Activated gamma-delta T cell treated with anti-CD3 and anti-CD28 coated beads, Interleukin-2, amount 50 U/mL, for 16 hours (primary cell): Measurements from ENCODE around the gene FAM184B.
"Not testable (repeated sequence)": the region's sequence is repeated elsewhere in the genome, so short reads cannot be mapped to it uniquely, and the experiment has no call there.

Experiments used
- DNase-seq: peaks from one replicate; pipeline ENCODE4 v3.0.0-alpha.2; 2020; ENCODE audit warnings: low read depth

Gene FAM184B

GRCh38 chr4:17717301-17717700, 64.1 kb downstream of the FAM184B start:
- DNase-seq = no peak

DNA sequence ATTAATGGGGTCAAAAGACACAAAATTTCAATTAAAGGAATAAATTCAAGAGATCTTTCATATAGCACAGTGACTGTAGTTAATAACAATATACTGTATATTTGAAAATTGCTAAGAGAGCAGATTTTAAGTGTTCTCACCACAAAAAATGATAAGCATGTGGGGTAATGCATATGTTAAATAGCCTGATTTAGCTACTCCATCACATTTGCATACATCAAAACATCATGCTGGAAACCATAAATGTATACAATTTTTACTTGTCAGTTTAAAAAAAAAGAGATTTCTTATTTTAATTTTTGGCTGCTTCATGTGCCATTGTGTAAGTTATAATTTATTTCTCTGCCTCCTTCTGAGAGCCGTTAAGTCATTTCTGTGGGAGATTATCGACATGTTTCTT, 65.9 kb downstream of the FAM184B start:
- DNase-seq = no peak

GRCh38 chr4:17713779-17714178, 67.6 kb downstream of the FAM184B start:
- no peak for DNase-seq

GRCh38 chr4:17712166-17712565, 69.3 kb downstream of the FAM184B start:
- no peak for DNase-seq

- DNase-seq = not testable (repeated sequence)
Measured at GRCh38 chr4:17711206-17711605, 70.2 kb downstream of the FAM184B start.

- DNase-seq = no peak
Measured at GRCh38 chr4:17709763-17710068, 71.7 kb downstream of the FAM184B start.

- no peak for DNase-seq
Measured at GRCh38 chr4:17708992-17709762, 72.2 kb downstream of the FAM184B start.

GRCh38 chr4:17707671-17708070, 73.8 kb downstream of the FAM184B start:
- DNase-seq = no peak

- DNase-seq = no peak
Measured at GRCh38 chr4:17705107-17705506, 76.3 kb downstream of the FAM184B start.

DNA sequence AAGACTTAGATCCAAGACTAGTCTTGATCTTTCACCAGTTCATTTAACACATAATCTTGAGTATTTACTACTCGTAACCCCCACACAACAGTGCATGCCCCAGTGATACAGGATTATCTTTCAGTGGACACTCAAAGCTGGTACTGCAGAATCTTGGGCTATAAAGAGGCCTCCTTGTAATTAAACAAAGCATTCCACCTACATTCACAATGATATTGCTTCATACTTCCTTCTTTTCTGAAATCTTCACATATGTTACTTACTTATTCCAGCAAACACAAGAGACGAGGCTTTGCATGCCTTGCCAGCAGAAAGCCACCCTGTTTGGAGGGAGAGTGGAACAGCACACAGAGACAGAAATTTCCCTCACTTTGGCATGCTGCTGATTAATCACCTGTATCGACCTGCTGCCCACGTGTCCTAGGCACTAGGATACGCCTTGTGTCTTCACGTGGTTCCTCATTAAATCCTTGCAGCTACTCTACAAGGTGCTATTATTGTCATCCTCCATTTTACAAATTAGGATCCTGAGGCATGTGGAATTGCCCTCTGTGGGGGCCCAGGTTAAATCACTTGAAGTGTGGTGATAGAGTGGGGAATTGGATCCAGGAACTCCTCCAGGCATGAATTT, 77.3 kb downstream of the FAM184B start:
- no peak for DNase-seq

DNA sequence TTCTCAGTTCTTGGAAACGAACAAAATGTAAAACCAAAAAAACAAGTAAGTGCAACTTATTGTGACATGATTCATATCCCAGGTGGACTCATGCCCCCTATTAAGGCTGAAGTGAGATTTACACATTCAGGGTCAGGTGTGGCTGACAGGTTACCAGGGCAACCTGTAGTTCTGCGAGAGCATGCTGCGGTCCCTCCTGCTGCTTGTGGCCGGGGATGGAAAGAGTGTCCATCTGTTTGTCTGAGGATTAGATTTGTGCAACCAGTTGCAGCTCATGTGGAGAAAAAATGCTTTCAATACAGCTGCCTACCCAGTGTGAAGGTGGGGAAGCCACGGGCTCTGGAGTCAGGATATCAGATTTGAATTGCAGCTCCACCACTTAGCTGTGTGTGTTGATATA, 78.8 kb downstream of the FAM184B start:
- DNase-seq = no peak

DNA sequence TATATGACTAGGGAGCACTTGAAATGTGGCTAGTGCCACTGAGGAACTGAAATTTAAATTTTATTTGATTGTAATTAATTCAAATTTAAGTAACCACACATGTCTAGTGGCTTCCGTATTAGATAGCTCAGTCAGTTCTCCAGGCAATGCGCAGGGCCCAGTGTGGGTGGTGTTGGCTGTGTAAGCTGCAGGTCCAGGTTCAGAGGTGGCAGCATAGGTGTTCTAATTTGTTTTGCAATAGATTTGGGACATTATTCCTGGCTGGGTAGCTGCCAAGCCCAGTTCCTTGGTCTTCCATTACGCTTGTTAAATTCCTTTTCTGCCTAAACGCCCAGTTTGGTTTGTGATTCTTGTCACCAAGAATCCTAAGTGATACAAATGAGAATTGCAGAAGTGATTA, 79.5 kb downstream of the FAM184B start:
- no peak for DNase-seq

DNA sequence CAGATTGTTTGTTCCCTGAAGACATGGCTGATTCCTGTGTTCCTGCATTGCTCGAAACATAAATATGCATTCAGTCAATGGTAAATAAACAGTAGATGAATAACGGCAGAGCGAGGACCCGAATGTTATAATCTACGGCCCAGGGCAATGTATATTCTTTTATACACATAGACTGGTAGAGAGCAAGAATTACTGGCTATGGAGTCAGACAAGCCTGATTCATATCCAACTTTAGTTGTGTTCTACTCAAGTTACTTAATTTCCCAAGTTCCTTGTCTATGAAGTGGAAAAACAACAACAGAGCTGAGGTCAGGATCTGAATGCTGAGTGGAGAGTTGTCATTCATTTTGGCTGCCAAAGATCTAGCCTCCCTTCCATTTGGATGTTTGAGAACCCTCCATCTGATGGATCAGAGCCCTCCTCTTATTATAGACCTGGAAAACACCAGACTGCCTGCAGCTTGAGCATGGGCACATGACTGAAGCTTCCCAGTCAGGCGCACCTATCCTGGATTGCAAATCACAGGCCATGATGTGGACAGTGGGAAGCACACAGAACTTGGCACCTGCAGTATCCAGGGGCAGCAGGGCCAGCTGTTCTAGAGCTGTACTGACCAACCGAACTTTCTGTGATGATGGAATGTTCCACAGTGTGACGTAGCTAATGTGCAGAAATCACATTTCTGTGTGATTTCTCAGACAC, 80.1 kb downstream of the FAM184B start:
- DNase-seq = no peak

DNA sequence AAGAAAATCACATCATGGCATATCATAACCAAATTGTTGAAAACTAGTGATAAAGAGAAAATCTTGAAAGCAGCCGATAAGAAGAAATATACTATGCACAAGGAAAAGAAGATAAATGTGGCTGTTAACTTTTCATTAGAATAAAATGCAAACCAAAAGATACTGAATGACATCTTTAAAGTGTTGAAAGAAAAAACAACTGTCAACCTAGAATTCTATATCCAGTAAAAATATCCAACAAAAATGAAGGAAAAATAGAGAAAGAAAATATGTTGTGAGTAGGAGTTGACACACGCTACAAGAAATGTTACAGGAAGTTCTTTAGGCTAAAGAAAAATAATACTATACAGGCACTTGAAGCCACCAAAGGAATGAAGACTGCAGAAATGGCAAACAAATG, 82.0 kb downstream of the FAM184B start:
- no peak for DNase-seq

- DNase-seq = no peak
Measured at GRCh38 chr4:17698116-17698515, 83.3 kb downstream of the FAM184B start.

GRCh38 chr4:17695341-17695740, 86.1 kb downstream of the FAM184B start:
- no peak for DNase-seq

GRCh38 chr4:17694552-17694951, 86.9 kb downstream of the FAM184B start:
- no peak for DNase-seq

- no peak for DNase-seq
Measured at GRCh38 chr4:17690898-17691297, 90.5 kb downstream of the FAM184B start.

GRCh38 chr4:17690135-17690534, 91.3 kb downstream of the FAM184B start:
- DNase-seq = no peak

GRCh38 chr4:17688011-17688441, 93.4 kb downstream of the FAM184B start:
- no peak for DNase-seq

GRCh38 chr4:17687237-17687857, 94.1 kb downstream of the FAM184B start:
- no peak for DNase-seq

DNA sequence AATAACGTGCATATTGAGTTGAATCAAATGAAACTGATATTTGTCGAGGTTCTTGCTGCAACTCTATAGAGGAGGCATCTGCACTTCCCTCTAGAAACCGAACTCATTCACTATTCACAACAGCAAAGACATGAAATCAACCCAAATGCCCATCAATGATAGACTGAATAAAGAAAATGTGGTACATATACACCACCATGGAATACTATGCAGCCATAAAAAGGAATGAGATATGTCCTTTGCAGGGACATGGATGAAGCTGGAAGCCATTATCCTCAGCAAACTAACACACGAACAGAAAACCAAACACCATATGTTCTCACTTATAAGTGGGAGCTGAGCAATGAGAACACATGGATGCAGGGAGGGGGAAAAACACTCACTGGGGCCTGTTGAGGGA, 96.8 kb downstream of the FAM184B start:
- not testable (repeated sequence) for DNase-seq

DNA sequence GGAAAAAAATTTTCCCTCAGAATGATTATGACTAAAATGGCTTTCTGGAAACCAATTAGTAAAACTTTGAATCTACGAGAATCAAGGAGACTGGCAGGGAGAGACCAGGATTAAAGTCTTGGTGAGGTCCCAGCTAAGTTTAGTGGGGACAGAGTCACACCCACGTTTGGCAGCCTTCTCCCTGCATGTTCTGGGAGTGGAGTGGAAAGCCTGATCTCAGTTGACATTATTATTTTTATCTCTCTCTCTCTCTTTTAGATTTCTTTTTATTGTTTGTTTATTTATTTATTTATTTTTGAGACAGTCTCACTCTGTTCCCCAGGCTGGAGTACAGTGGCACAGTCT, 99.2 kb downstream of the FAM184B start:
- no peak for DNase-seq
